Activated T-cell treated with anti-CD3 and anti-CD28 coated beads, Interleukin-2, amount 50 U/mL, for 48 hours (primary cell): ENCODE results near the gene PURB.
"Not testable (repeated sequence)": the region's sequence is repeated elsewhere in the genome, so short reads cannot be mapped to it uniquely, and the experiment has no call there.

Experiments used
- DNase-seq, 2 experiments: peaks; one replicate each; pipeline ENCODE4 v3.0.0-alpha.2; 2020

Gene PURB

GRCh38 chr7:44885394-44886317, at the start of gene PURB:
Gene PURB (minus strand): TSS chr7:44885530. CDS start chr7:44885348, 182 bp downstream.
- DNase-seq = peak; percentile 96 to 98

GRCh38 chr7:44935016-44935415, 49.7 kb upstream of the PURB start:
- DNase-seq = no peak

- DNase-seq = not testable (repeated sequence)
Measured at GRCh38 chr7:44934510-44934909, 49.2 kb upstream of the PURB start.

- DNase-seq = no peak
Measured at GRCh38 chr7:44930921-44931320, 45.6 kb upstream of the PURB start.

- no peak for DNase-seq
Measured at GRCh38 chr7:44922351-44922694, 37.0 kb upstream of the PURB start.

- DNase-seq = peak; percentile 98 to 99
Measured at GRCh38 chr7:44921607-44922350, 36.4 kb upstream of the PURB start.

GRCh38 chr7:44920119-44920518, 34.8 kb upstream of the PURB start:
- no peak for DNase-seq

GRCh38 chr7:44918029-44918428, 32.7 kb upstream of the PURB start:
- DNase-seq = no peak

GRCh38 chr7:44917465-44917864, 32.1 kb upstream of the PURB start:
- no peak for DNase-seq

GRCh38 chr7:44914992-44915607, 29.8 kb upstream of the PURB start:
- DNase-seq = peak; percentile 69 to 77

- DNase-seq = no peak
Measured at GRCh38 chr7:44912775-44913347, 27.5 kb upstream of the PURB start.

GRCh38 chr7:44911911-44912310, 26.6 kb upstream of the PURB start:
- no peak for DNase-seq

GRCh38 chr7:44909596-44910389, 24.5 kb upstream of the PURB start:
- DNase-seq = no peak

GRCh38 chr7:44906965-44907364, 21.6 kb upstream of the PURB start:
- DNase-seq = no peak

GRCh38 chr7:44905002-44905635, 19.8 kb upstream of the PURB start:
- no peak for DNase-seq

GRCh38 chr7:44899443-44899842, 14.1 kb upstream of the PURB start:
- DNase-seq = no peak

GRCh38 chr7:44898039-44898438, 12.7 kb upstream of the PURB start:
- DNase-seq = no peak

GRCh38 chr7:44897309-44897708, 12.0 kb upstream of the PURB start:
- DNase-seq = no peak

GRCh38 chr7:44894888-44895580, 9.7 kb upstream of the PURB start:
- DNase-seq = no peak

- DNase-seq = no peak
Measured at GRCh38 chr7:44893710-44894234, 8.4 kb upstream of the PURB start.

- no peak for DNase-seq
Measured at GRCh38 chr7:44891791-44892190, 6.5 kb upstream of the PURB start.
